Stimulated activated CD4-positive, alpha-beta T cell treated with anti-CD3 and anti-CD28 coated beads, TNF-alpha, amount 100 ng/mL, for 48 hours (primary cell): ENCODE data around the gene PRSS36.
"Not testable (repeated sequence)": the region's sequence is repeated elsewhere in the genome, so short reads cannot be mapped to it uniquely, and the experiment has no call there.

Source experiments
- DNase-seq, 3 donors: peaks; one replicate each; pipeline ENCODE4 v3.0.0-alpha.2; 2020; ENCODE audit warnings: low read depth in 3 of 3

PRSS36 gene

GRCh38 chr16:31100876-31101641 is 48.8 kb downstream of the PRSS36 start:
- not testable (repeated sequence) for DNase-seq

GRCh38 chr16:31099860-31100638 is 49.8 kb downstream of the PRSS36 start:
- DNase-seq: no peak

- peak; percentile 84 to 90 (median 85) for DNase-seq
Measured at GRCh38 chr16:31094424-31095120, 55.3 kb downstream of the PRSS36 start, which contains the start of gene VKORC1. Gene VKORC1, minus strand, starts transcription at chr16:31094797. Its CDS starts 68 bp downstream, at chr16:31094729.

- no peak for DNase-seq
Measured at GRCh38 chr16:31094088-31094423, 55.8 kb downstream of the PRSS36 start.

- no peak for DNase-seq
Measured at GRCh38 chr16:31093132-31093703, 56.6 kb downstream of the PRSS36 start.

- DNase-seq: no peak
Measured at GRCh38 chr16:31092330-31092729, 57.5 kb downstream of the PRSS36 start.

GRCh38 chr16:31090540-31090939 is 59.3 kb downstream of the PRSS36 start:
- DNase-seq: no peak

GRCh38 chr16:31089199-31089598 is 60.7 kb downstream of the PRSS36 start:
- DNase-seq: no peak
